Stimulated activated memory B cell treated with anti-CD40 and anti-IgM and Interleukin-4, amounts not matched to agents 10 μg/mL and 1 μg/mL and 100 μg/mL, for 72 hours (primary cell): Measurements from ENCODE around the gene CCDC183.
A peak's percentile ranks its signal among the peaks of the same experiment; 100 is the strongest.
"Not testable (repeated sequence)": the region's sequence is repeated elsewhere in the genome, so short reads cannot be mapped to it uniquely, and the experiment has no call there.

Source experiments
- ATAC-seq: fragments of 150-1000 bp; cut with Tn5 transposase; 2 replicates; pipeline ENCODE4 v1.10.0; 2021
- H3K27ac Mint-ChIP-seq: one replicate; pipeline ENCODE4 v1.8.0; 2022; ENCODE audit warnings: mild to moderate bottlenecking, mixed read lengths
- H3K27me3 Mint-ChIP-seq: one replicate; pipeline ENCODE4 v1.8.0; 2022; ENCODE audit warnings: mixed read lengths
- H3K36me3 Mint-ChIP-seq: one replicate; pipeline ENCODE4 v1.8.0; 2022; ENCODE audit warnings: mixed read lengths
- H3K4me1 Mint-ChIP-seq: one replicate; pipeline ENCODE4 v1.8.0; 2022; ENCODE audit warnings: mixed read lengths
- H3K4me3 Mint-ChIP-seq: one replicate; pipeline ENCODE4 v1.8.0; 2022; ENCODE audit warnings: mild to moderate bottlenecking, moderate library complexity, mixed read lengths
- H3K9me3 Mint-ChIP-seq: one replicate; pipeline ENCODE4 v1.8.0; 2022; ENCODE audit warnings: mixed read lengths

The CCDC183 gene

GRCh38 chr9:136796238-136796774, at the start of gene CCDC183:
TSS of gene CCDC183 (plus strand) at chr9:136796338. CDS start at chr9:136796398, 60 bp downstream.
- Mint-ChIP-seq H3K27ac (no peak within 1 kb of the TSS), H3K27me3 (peaks cover 30% of the 10 kb centered on the region), H3K4me1 (peaks cover 43% of the 10 kb centered on the region), H3K9me3 (no peaks in the 10 kb centered on the region), H3K36me3 (no peaks in the 10 kb centered on the region), H3K4me3 (no peak within 1 kb of the TSS)
- ATAC-seq, result no peak

GRCh38 chr9:136746621-136747020, 49.5 kb upstream of the CCDC183 start:
- peaks cover 7% of the 10 kb centered on the region for H3K9me3 Mint-ChIP-seq

GRCh38 chr9:136747161-136748060, 48.7 kb upstream of the CCDC183 start:
- Mint-ChIP-seq H3K27me3 (no peaks in the 10 kb centered on the region), H3K4me3 (no peak overlapping the region), H3K27ac (peak overlapping the region; percentile 86), H3K36me3 (peaks cover 3% of the 10 kb centered on the region), H3K4me1 (peaks cover 65% of the 10 kb centered on the region), H3K9me3 (peaks cover 11% of the 10 kb centered on the region)
- no peak for ATAC-seq

More at GRCh38 chr9:136746621-136747020, 49.5 kb upstream of the CCDC183 start:
- H3K4me1 Mint-ChIP-seq, result peaks cover 73% of the 10 kb centered on the region
- no peak overlapping the region for H3K4me3 Mint-ChIP-seq
- H3K27me3 Mint-ChIP-seq, result no peaks in the 10 kb centered on the region
- H3K36me3 Mint-ChIP-seq, result no peaks in the 10 kb centered on the region
- peak overlapping the region; percentile 46 for H3K27ac Mint-ChIP-seq
- ATAC-seq, result no peak

GRCh38 chr9:136748201-136748600, 47.9 kb upstream of the CCDC183 start, which contains the start of gene LCN6:
TSS of gene LCN6 (minus strand) at chr9:136748525. CDS start at chr9:136748483, 42 bp downstream.
- no peak for ATAC-seq
- Mint-ChIP-seq H3K4me1 (peaks cover 57% of the 10 kb centered on the region), H3K4me3 (peak within 1 kb of the TSS; percentile 11), H3K27ac (peak within 1 kb of the TSS; percentile 86), H3K9me3 (peaks cover 14% of the 10 kb centered on the region), H3K27me3 (no peaks in the 10 kb centered on the region), H3K36me3 (peaks cover 8% of the 10 kb centered on the region)

- H3K27ac Mint-ChIP-seq, result peak overlapping the region; percentile 86
- H3K4me3 Mint-ChIP-seq, result peak overlapping the region; percentile 11
- peaks cover 8% of the 10 kb centered on the region for H3K36me3 Mint-ChIP-seq
- H3K27me3 Mint-ChIP-seq, result no peaks in the 10 kb centered on the region
- H3K4me1 Mint-ChIP-seq, result peaks cover 50% of the 10 kb centered on the region
- peak; percentile 14 for ATAC-seq
- H3K9me3 Mint-ChIP-seq, result peaks cover 14% of the 10 kb centered on the region
Measured at GRCh38 chr9:136748666-136749611, 47.2 kb upstream of the CCDC183 start.

- ATAC-seq, result peak; percentile 56
- Mint-ChIP-seq H3K27ac (peak overlapping the region; percentile 86), H3K36me3 (peaks cover 11% of the 10 kb centered on the region), H3K9me3 (peaks cover 17% of the 10 kb centered on the region), H3K27me3 (no peaks in the 10 kb centered on the region), H3K4me1 (peaks cover 46% of the 10 kb centered on the region), H3K4me3 (no peak overlapping the region)
Measured at GRCh38 chr9:136750526-136750925, 45.6 kb upstream of the CCDC183 start.

GRCh38 chr9:136751244-136751643, 44.9 kb upstream of the CCDC183 start:
- peaks cover 46% of the 10 kb centered on the region for H3K4me1 Mint-ChIP-seq
- H3K27me3 Mint-ChIP-seq, result no peaks in the 10 kb centered on the region
- H3K9me3 Mint-ChIP-seq, result peaks cover 24% of the 10 kb centered on the region
- ATAC-seq, result no peak
- no peak overlapping the region for H3K4me3 Mint-ChIP-seq
- H3K36me3 Mint-ChIP-seq, result peaks cover 15% of the 10 kb centered on the region
- peak overlapping the region; percentile 86 for H3K27ac Mint-ChIP-seq

- no peak for ATAC-seq
- Mint-ChIP-seq H3K4me1 (peaks cover 44% of the 10 kb centered on the region), H3K9me3 (peaks cover 24% of the 10 kb centered on the region), H3K27ac (no peak overlapping the region), H3K27me3 (no peaks in the 10 kb centered on the region), H3K4me3 (no peak overlapping the region), H3K36me3 (peaks cover 15% of the 10 kb centered on the region)
Measured at GRCh38 chr9:136751814-136752213, 44.3 kb upstream of the CCDC183 start.

- no peak for ATAC-seq
- no peaks in the 10 kb centered on the region for H3K27me3 Mint-ChIP-seq
- H3K36me3 Mint-ChIP-seq, result peaks cover 15% of the 10 kb centered on the region
- H3K9me3 Mint-ChIP-seq, result peaks cover 24% of the 10 kb centered on the region
- no peak overlapping the region for H3K27ac Mint-ChIP-seq
- H3K4me1 Mint-ChIP-seq, result peaks cover 34% of the 10 kb centered on the region
- no peak overlapping the region for H3K4me3 Mint-ChIP-seq
Measured at GRCh38 chr9:136753371-136754058, 42.6 kb upstream of the CCDC183 start.

GRCh38 chr9:136754059-136754572, 42.0 kb upstream of the CCDC183 start:
- Mint-ChIP-seq H3K4me3 (no peak overlapping the region), H3K36me3 (peaks cover 15% of the 10 kb centered on the region), H3K27ac (no peak overlapping the region), H3K4me1 (peaks cover 28% of the 10 kb centered on the region), H3K9me3 (peaks cover 24% of the 10 kb centered on the region), H3K27me3 (no peaks in the 10 kb centered on the region)
- peak; percentile 0 for ATAC-seq

- Mint-ChIP-seq H3K36me3 (peaks cover 15% of the 10 kb centered on the region), H3K9me3 (peaks cover 24% of the 10 kb centered on the region), H3K4me1 (peaks cover 27% of the 10 kb centered on the region), H3K27ac (no peak overlapping the region), H3K27me3 (no peaks in the 10 kb centered on the region), H3K4me3 (no peak overlapping the region)
- no peak for ATAC-seq
Measured at GRCh38 chr9:136754626-136755301, 41.4 kb upstream of the CCDC183 start.

GRCh38 chr9:136755302-136756133, 40.6 kb upstream of the CCDC183 start:
- peaks cover 24% of the 10 kb centered on the region for H3K9me3 Mint-ChIP-seq

GRCh38 chr9:136756134-136756438, 40.1 kb upstream of the CCDC183 start:
- no peak overlapping the region for H3K27ac Mint-ChIP-seq
- peaks cover 27% of the 10 kb centered on the region for H3K4me1 Mint-ChIP-seq

More at GRCh38 chr9:136755302-136756133, 40.6 kb upstream of the CCDC183 start:
- H3K27me3 Mint-ChIP-seq, H3K4me3 Mint-ChIP-seq, H3K27ac Mint-ChIP-seq, ATAC-seq: not testable (repeated sequence)
- H3K36me3 Mint-ChIP-seq, result peaks cover 15% of the 10 kb centered on the region
- H3K4me1 Mint-ChIP-seq, result peaks cover 27% of the 10 kb centered on the region

More at GRCh38 chr9:136756134-136756438, 40.1 kb upstream of the CCDC183 start:
- no peak for ATAC-seq
- no peak overlapping the region for H3K4me3 Mint-ChIP-seq
- peaks cover 18% of the 10 kb centered on the region for H3K9me3 Mint-ChIP-seq
- H3K27me3 Mint-ChIP-seq, result no peaks in the 10 kb centered on the region
- H3K36me3 Mint-ChIP-seq, result peaks cover 15% of the 10 kb centered on the region
